ENCODE measurements around the gene PSMC5.

DNA sequence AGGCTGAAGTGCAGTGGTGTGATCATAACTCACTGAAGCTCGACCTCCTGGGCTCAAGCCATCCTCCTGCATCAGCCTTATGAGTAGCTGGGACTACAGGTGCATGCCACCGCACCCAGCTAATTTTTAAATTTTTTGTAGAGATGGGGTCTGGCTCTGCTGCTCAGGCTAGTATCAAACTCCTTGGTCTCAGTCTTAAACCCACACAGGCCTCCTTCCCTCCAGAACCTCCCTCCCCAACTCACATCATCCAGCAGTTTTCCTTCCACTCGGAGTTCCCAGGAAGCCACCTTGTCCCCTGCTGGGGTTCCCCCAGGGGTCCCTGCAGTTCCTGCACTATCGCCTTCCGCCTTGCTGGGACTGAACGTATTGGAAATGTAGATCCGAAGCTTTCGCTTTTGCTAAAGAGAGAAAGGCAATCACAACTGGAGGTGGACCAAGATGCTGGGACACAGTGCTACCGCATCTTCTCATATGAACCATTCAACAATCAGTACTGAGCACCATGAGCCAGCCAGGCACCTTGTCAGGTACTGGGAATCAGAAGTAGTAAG lies 8.0 kb downstream of the PSMC5 start:
- TF ChIP-seq, protein P1, sequence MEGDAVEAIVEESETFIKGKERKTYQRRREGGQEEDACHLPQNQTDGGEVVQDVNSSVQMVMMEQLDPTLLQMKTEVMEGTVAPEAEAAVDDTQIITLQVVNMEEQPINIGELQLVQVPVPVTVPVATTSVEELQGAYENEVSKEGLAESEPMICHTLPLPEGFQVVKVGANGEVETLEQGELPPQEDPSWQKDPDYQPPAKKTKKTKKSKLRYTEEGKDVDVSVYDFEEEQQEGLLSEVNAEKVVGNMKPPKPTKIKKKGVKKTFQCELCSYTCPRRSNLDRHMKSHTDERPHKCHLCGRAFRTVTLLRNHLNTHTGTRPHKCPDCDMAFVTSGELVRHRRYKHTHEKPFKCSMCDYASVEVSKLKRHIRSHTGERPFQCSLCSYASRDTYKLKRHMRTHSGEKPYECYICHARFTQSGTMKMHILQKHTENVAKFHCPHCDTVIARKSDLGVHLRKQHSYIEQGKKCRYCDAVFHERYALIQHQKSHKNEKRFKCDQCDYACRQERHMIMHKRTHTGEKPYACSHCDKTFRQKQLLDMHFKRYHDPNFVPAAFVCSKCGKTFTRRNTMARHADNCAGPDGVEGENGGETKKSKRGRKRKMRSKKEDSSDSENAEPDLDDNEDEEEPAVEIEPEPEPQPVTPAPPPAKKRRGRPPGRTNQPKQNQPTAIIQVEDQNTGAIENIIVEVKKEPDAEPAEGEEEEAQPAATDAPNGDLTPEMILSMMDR (optimal IDR thresholded peaks at IDR 0.05 in 1 of 3, IDR thresholded peaks at IDR 0.05 in 1 of 3, conservative IDR thresholded peaks at IDR 0.05 in 1 of 3; ENCODE audit: extremely low read depth in 1 of 3, insufficient read depth in 2 of 3, low read length in 3 of 3), result no peak
- TF ChIP-seq EZH2 (IDR thresholded peaks at IDR 0.05; ENCODE audit: low read length), result no peak

Measured in keratinocyte (primary cell).